H9 (cell line): Measurements from ENCODE around the gene TTLL3. TPM values are rescaled to one million over a fixed set of nuclear protein-coding genes. Genes with fewer than 3 reads are reported as not detected.
A peak's percentile ranks its signal among the peaks of the same experiment; 100 is the strongest.

Experiments
- DNase-seq: peaks from one replicate; pipeline ENCODE4 v3.0.0-alpha.2; 2017
- H2AFZ ChIP-seq: one replicate; pipeline ENCODE4 v1.6.1; 2013; ENCODE audit warnings: mild to moderate bottlenecking, low read length, control low read depth, moderate library complexity
- H2AK5ac ChIP-seq: 2 replicates; pipeline ENCODE4 v1.6.1; 2013; ENCODE audit warnings: low read length, control low read depth, mixed read lengths; ENCODE audit not compliant: insufficient read length
- H2BK120ac ChIP-seq: one replicate; pipeline ENCODE4 v1.6.1; 2013; ENCODE audit warnings: low read depth, mild to moderate bottlenecking, low read length, control low read depth, inconsistent platforms; ENCODE audit not compliant: poor library complexity, severe bottlenecking
- H2BK12ac ChIP-seq: 2 replicates; pipeline ENCODE4 v1.6.1; 2013; ENCODE audit warnings: low read length, control low read depth, mixed read lengths, low read depth; ENCODE audit not compliant: insufficient read length
- H2BK15ac ChIP-seq: 2 replicates; pipeline ENCODE4 v1.6.1; 2013; ENCODE audit warnings: low read depth, low read length, control low read depth
- H2BK20ac ChIP-seq: one replicate; pipeline ENCODE4 v1.6.1; 2013; ENCODE audit warnings: low read depth, mild to moderate bottlenecking, low read length, control low read depth, inconsistent platforms; ENCODE audit not compliant: poor library complexity, severe bottlenecking
- H2BK5ac ChIP-seq: 2 replicates; pipeline ENCODE4 v1.6.1; 2013; ENCODE audit warnings: low read length, control low read depth, mixed read lengths; ENCODE audit not compliant: insufficient read length
- H3K14ac ChIP-seq: 2 replicates; pipeline ENCODE4 v1.6.1; 2013; ENCODE audit warnings: low read length, control low read depth; ENCODE audit not compliant: insufficient read depth
- H3K18ac ChIP-seq: 2 replicates; pipeline ENCODE4 v1.6.1; 2013; ENCODE audit warnings: low read depth, mild to moderate bottlenecking, mixed read lengths, low read length, control low read depth; ENCODE audit not compliant: insufficient read length
- H3K23ac ChIP-seq: 2 replicates; pipeline ENCODE4 v1.6.1; 2013; ENCODE audit warnings: low read length, control low read depth, mixed read lengths, low read depth; ENCODE audit not compliant: insufficient read length
- H3K23me2 ChIP-seq: 2 replicates; pipeline ENCODE4 v1.6.1; 2013; ENCODE audit warnings: low read depth, mild to moderate bottlenecking, mixed read lengths, low read length, control low read depth; ENCODE audit not compliant: insufficient read length, poor library complexity, severe bottlenecking
- H3K27ac ChIP-seq: 2 replicates; pipeline ENCODE4 v1.5.1; 2013; ENCODE audit warnings: low read length, control low read depth, mixed read lengths, low read depth; ENCODE audit not compliant: insufficient read length
- H3K27me3 ChIP-seq: 2 replicates; pipeline ENCODE4 v1.6.1; 2013; ENCODE audit warnings: low read length, control low read depth, inconsistent platforms; ENCODE audit not compliant: insufficient read depth
- H3K4ac ChIP-seq: 2 replicates; pipeline ENCODE4 v1.6.1; 2013; ENCODE audit warnings: low read depth, mild to moderate bottlenecking, control low read depth, inconsistent platforms, low read length, moderate library complexity
- H3K4me1 ChIP-seq: 2 replicates; pipeline ENCODE4 v1.6.1; 2013; ENCODE audit warnings: low read length, control low read depth, inconsistent platforms; ENCODE audit not compliant: insufficient read depth
- H3K4me2 ChIP-seq: 2 replicates; pipeline ENCODE4 v1.6.1; 2013; ENCODE audit warnings: low read length, control low read depth, mixed read lengths; ENCODE audit not compliant: insufficient read length, insufficient read depth
- H3K56ac ChIP-seq: 2 replicates; pipeline ENCODE4 v1.6.1; 2013; ENCODE audit warnings: low read depth, mild to moderate bottlenecking, mixed read lengths, low read length, control low read depth; ENCODE audit not compliant: insufficient read length
- H3K79me1 ChIP-seq: 2 replicates; pipeline ENCODE4 v1.6.1; 2013; ENCODE audit warnings: low read depth, mild to moderate bottlenecking, moderate library complexity, low read length, control low read depth, inconsistent platforms; ENCODE audit not compliant: insufficient read depth, poor library complexity, severe bottlenecking
- H3K79me2 ChIP-seq: 2 replicates; pipeline ENCODE4 v1.6.1; 2013; ENCODE audit warnings: low read length, control low read depth, inconsistent platforms; ENCODE audit not compliant: insufficient read depth
- H3K9ac ChIP-seq: 2 replicates; pipeline ENCODE4 v1.6.1; 2013; ENCODE audit warnings: low read length, control low read depth, mixed read lengths; ENCODE audit not compliant: insufficient read length; ENCODE audit errors: extremely low read depth
- H3K9me3 ChIP-seq: one replicate; pipeline ENCODE4 v1.6.1; 2013; ENCODE audit warnings: low read depth, low read length, inconsistent platforms; ENCODE audit not compliant: control insufficient read depth
- H3T11ph ChIP-seq: one replicate; pipeline ENCODE4 v1.6.1; 2013; ENCODE audit warnings: mild to moderate bottlenecking, low read length, control low read depth, inconsistent platforms
- H4K20me1 ChIP-seq: one replicate; pipeline ENCODE4 v1.6.1; 2013; ENCODE audit not compliant: control insufficient read depth, insufficient read length, insufficient read depth
- H4K5ac ChIP-seq: 2 replicates; pipeline ENCODE4 v1.6.1; 2013; ENCODE audit warnings: low read depth, mild to moderate bottlenecking, mixed read lengths, low read length, control low read depth; ENCODE audit not compliant: insufficient read length
- H4K8ac ChIP-seq: replicated peaks from 2 replicates; pipeline ENCODE4 v1.6.1; 2013; ENCODE audit warnings: low read length, control low read depth, mixed read lengths, low read depth; ENCODE audit not compliant: insufficient read length
- H4K91ac ChIP-seq: 2 replicates; pipeline ENCODE4 v1.6.1; 2013; ENCODE audit warnings: low read depth, mild to moderate bottlenecking, moderate library complexity, mixed read lengths, low read length, control low read depth; ENCODE audit not compliant: insufficient read length
- H3K27ac Mint-ChIP-seq, 3 experiments: 2 replicates in 2 of 3; 3 replicates in 1 of 3; pipeline ENCODE4 v1.8.0; 2020 to 2021; ENCODE audit warnings: mixed read lengths in 3 of 3, mild to moderate bottlenecking in 1 of 3, moderate library complexity in 1 of 3
- H3K27me3 Mint-ChIP-seq: 2 replicates; pipeline ENCODE4 v1.8.0; 2021; ENCODE audit warnings: low read depth, mild to moderate bottlenecking, moderate library complexity, mixed read lengths
- H3K36me3 Mint-ChIP-seq, 3 experiments: 2 replicates in 2 of 3; 3 replicates in 1 of 3; pipeline ENCODE4 v1.8.0; 2020 to 2021; ENCODE audit warnings: low read depth in 3 of 3, mixed read lengths in 3 of 3; ENCODE audit not compliant: insufficient read depth in 1 of 3
- H3K4me1 Mint-ChIP-seq, 2 experiments: 2 replicates each; pipeline ENCODE4 v1.8.0; 2020; ENCODE audit warnings: mixed read lengths in 2 of 2
- H3K4me3 Mint-ChIP-seq, 2 experiments: 2 replicates in 1 of 2; 3 replicates in 1 of 2; pipeline ENCODE4 v1.8.0; 2020 to 2021; ENCODE audit warnings: mild to moderate bottlenecking in 2 of 2, mixed read lengths in 2 of 2, moderate library complexity in 1 of 2
- H3K9me3 Mint-ChIP-seq, 2 experiments: 2 replicates in 1 of 2; 3 replicates in 1 of 2; pipeline ENCODE4 v1.8.0; 2020; ENCODE audit warnings: mild to moderate bottlenecking in 2 of 2, mixed read lengths in 2 of 2, moderate library complexity in 1 of 2
- WGBS: extraction: QIAGEN DNeasy Blood & Tissue Kit; methylation state at CpG from one replicate; pipeline ENCODE4 v1.1.7; 2013; ENCODE audit warnings: missing lambda C conversion rate, low lambda C conversion rate, mixed read lengths; ENCODE audit not compliant: insufficient read length; ENCODE audit errors: extremely low coverage; 5-methylcytosine and 5-hydroxymethylcytosine counted together
- total RNA-seq: library from RNA; stranded (reverse); gene quantifications from 2 replicates; pipeline ENCODE4 v1.2.1, GENCODE V29; 2021
- TF ChIP-seq, protein P1 (sequence below): fragments of 200-600 bp; sonication (generic); conservative IDR thresholded peaks from 3 replicates; pipeline ENCODE4 v1.8.0; 2021; ENCODE audit warnings: antibody characterized with exemption, mild to moderate bottlenecking

TTLL3 gene
- total RNA-seq, 1 experiment from 2014 or later, result 14.4 TPM

DNA sequence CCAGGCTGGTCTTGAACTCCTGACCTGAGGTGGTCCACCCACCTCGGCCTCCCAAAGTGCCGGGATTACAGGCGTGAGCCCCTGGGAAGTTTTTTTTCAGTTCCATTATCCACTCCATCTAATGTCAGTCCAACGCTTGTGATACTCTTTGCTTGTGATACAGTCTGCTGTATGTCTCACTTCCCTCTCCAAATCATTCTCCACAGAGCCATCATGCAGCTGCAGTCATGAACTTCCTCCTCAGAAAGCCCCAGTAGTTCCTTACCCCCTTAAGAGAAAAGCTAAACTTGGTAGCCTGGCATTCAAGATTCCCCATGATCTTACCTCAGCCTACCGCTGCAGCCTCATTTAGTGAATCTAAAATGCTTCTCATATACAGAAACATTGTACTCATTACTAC is 14.9 kb upstream of the TTLL3 start:
- no peak overlapping the region for H3K27ac Mint-ChIP-seq
- H2AFZ ChIP-seq, result no peak overlapping the region

More for the DNA sequence above, 14.9 kb upstream of the TTLL3 start:
- no peak overlapping the region for H3K56ac ChIP-seq
- Mint-ChIP-seq H3K36me3 (peaks cover 35 to 54% (median 43%) of the 10 kb centered on the region in 3 experiments; a peak in 6 of 7 replicates), H3K4me1 (peaks cover 10 to 19% of the 10 kb centered on the region in 2 experiments), H3K9me3 (no peaks in the 10 kb centered on the region), H3K27me3 (peaks cover 1% of the 10 kb centered on the region; the same call in 1 of the 2 replicates), H3K4me3 (peak overlapping the region; percentile 38 to 48; a peak in 4 of 5 replicates)
- H2BK12ac ChIP-seq, result no peak overlapping the region
- no peak overlapping the region for H3K4ac ChIP-seq
- H3K23me2 ChIP-seq, result peaks cover 6% of the 10 kb centered on the region
- no peak overlapping the region for H3T11ph ChIP-seq
- H2BK5ac ChIP-seq, result no peak overlapping the region
- no peak overlapping the region for H3K18ac ChIP-seq
- no peak overlapping the region for H4K5ac ChIP-seq
- no peak overlapping the region for H3K23ac ChIP-seq
- no peak overlapping the region for H2BK120ac ChIP-seq
- no peak overlapping the region for H3K14ac ChIP-seq
- no peaks in the 10 kb centered on the region for H4K20me1 ChIP-seq
- no peaks in the 10 kb centered on the region; the same call in 1 of the 2 replicates for H3K27me3 ChIP-seq
- no peak overlapping the region for H2AK5ac ChIP-seq
- no peak overlapping the region for H2BK20ac ChIP-seq
- H3K27ac ChIP-seq, result no peak overlapping the region
- H3K9me3 ChIP-seq, result no peaks in the 10 kb centered on the region
- DNase-seq, result no peak
- H3K4me1 ChIP-seq, result no peaks in the 10 kb centered on the region
- no peak overlapping the region for H2BK15ac ChIP-seq
- TF ChIP-seq, protein P1, sequence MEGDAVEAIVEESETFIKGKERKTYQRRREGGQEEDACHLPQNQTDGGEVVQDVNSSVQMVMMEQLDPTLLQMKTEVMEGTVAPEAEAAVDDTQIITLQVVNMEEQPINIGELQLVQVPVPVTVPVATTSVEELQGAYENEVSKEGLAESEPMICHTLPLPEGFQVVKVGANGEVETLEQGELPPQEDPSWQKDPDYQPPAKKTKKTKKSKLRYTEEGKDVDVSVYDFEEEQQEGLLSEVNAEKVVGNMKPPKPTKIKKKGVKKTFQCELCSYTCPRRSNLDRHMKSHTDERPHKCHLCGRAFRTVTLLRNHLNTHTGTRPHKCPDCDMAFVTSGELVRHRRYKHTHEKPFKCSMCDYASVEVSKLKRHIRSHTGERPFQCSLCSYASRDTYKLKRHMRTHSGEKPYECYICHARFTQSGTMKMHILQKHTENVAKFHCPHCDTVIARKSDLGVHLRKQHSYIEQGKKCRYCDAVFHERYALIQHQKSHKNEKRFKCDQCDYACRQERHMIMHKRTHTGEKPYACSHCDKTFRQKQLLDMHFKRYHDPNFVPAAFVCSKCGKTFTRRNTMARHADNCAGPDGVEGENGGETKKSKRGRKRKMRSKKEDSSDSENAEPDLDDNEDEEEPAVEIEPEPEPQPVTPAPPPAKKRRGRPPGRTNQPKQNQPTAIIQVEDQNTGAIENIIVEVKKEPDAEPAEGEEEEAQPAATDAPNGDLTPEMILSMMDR, result no peak
- no peak overlapping the region for H3K4me2 ChIP-seq
- H4K91ac ChIP-seq, result no peak overlapping the region
- no peaks in the 10 kb centered on the region for H3K79me1 ChIP-seq
- peaks cover 5% of the 10 kb centered on the region; the same call in 1 of the 2 replicates for H3K79me2 ChIP-seq
- no peak overlapping the region for H4K8ac ChIP-seq
- WGBS, result no CpG with 5 or more reads among the region's 5 CpGs
- H3K9ac ChIP-seq, result no peak overlapping the region
